GM19043 (cell line): ENCODE measurements around the gene SELENOO.
"Not testable (repeated sequence)": the region's sequence is repeated elsewhere in the genome, so short reads cannot be mapped to it uniquely, and the experiment has no call there.

Source experiments
- ATAC-seq: cut with Tn5 transposase; IDR thresholded peaks from one replicate; pipeline ENCODE4 v1.9.1; 2021; ENCODE audit warnings: low read depth; ENCODE audit not compliant: unreplicated experiment

The SELENOO gene

GRCh38 chr22:50198624-50199017 lies 2.2 kb upstream of the SELENOO start:
- no peak for ATAC-seq

GRCh38 chr22:50199251-50199721 lies 1.5 kb upstream of the SELENOO start:
- no peak for ATAC-seq

DNA sequence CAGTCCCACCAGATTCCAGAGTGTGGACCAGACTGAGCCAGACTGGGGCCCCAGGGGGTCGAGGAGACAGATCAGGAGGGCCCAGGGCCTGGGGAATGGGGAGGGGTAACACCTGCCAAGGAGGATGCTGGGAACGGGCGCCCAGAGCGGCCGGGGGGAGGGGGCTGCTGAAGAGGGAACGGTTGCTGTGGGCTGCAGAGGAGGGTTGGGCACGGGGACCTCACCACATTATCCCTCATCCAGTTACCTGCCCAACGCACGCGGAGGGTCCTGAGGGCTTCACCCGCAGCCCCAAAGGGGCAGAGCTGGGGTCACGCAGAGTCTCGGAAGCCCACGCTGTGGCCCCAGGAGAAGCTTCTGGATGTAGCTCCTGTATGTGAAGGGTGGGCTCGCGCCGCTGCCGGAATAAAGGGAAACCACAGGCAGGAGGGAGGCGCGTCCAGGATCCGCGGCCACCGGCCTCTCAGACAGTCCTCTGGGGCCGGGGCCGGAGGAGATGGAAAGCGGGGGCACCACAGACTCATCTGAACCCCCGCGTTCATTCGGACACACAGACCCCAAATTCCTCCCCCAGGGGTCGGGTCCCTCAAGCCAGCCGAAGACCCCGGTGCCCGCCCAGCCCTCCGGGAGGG lies 866 bp upstream of the SELENOO start:
- ATAC-seq = no peak

- ATAC-seq = peak; percentile 19
Observed at GRCh38 chr22:50201191-50202129, 649 bp downstream of the SELENOO start.

DNA sequence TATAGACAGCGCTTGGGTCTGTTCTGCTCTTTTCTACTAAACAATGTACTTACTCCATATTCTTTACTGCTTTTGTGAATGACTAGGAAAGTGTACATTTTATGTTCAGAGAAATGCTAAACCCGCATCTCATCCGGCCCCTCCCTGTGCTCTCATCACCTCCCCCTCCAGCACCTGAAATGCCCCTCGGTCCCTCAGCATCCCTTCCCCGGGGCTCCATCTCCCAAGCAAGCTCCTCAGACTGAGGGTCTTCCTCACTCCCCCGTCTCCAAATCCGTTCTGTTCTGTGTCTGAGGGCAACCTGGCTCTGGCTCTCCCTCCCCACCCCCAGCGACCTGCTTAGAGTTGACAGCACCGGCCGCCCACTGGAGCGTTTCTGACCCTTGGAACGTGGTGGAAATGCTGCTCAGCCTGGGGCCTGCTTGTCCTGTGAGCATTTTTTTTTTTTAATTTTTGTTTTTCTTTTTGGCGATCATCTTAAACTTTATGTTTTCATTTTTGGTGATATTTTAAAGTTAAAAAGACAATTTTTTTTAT lies 1.4 kb downstream of the SELENOO start:
- ATAC-seq = no peak

DNA sequence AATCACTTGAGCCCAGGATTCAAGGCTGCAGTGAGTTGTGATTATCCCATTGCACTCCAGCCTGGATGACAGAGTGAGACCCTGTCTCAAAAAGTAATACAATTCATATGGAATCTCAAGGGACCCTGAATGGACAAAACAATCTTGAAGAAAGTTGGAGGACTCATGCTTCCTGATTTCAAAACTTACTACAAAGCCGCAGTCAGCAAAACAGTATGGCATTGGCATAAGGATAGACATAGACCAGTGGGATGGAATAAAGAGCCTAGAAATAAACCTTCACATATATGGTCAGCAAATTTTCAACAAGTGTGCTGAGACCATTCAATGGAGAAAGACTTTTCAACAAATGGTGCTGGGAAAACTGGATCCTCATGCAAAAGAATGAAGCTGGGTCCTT lies 2.5 kb downstream of the SELENOO start:
- no peak for ATAC-seq

DNA sequence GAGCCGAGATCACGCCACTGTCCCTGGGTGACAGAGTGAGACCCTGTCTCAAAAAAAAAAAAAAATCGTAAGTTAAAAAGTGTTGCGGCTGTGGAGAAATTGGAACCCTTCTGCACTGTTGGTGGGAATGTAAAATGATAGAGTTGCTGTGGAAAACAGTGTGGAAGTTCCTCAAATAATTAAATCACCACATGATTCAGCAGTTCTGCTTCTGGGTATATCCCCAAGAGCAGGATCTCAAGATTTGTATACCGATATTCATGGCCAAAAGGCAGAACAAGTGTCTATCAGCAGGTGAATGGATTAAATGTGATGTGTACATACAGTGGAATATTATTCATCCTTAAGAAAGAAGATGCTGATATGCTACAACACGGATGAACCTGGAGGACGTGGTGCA lies 3.8 kb downstream of the SELENOO start:
- ATAC-seq = no peak

DNA sequence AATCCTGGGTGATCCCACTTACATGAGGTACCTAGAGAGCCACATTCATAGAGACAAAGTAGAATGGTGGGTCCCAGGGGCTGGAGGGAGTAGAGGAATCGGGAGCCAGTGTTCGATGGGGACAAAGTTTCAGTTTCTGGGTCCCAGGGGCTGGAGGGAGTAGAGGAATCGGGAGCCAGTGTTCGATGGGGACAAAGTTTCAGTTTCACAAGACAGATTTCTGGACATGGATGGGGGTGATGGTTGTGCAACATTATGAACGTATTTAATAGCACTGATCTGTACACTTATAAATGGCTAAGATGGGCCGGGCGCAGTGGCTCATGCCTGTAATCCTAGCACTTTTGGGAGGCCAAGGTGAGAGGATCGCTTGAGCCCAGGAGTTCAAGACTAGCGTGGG lies 4.2 kb downstream of the SELENOO start:
- ATAC-seq = not testable (repeated sequence)

DNA sequence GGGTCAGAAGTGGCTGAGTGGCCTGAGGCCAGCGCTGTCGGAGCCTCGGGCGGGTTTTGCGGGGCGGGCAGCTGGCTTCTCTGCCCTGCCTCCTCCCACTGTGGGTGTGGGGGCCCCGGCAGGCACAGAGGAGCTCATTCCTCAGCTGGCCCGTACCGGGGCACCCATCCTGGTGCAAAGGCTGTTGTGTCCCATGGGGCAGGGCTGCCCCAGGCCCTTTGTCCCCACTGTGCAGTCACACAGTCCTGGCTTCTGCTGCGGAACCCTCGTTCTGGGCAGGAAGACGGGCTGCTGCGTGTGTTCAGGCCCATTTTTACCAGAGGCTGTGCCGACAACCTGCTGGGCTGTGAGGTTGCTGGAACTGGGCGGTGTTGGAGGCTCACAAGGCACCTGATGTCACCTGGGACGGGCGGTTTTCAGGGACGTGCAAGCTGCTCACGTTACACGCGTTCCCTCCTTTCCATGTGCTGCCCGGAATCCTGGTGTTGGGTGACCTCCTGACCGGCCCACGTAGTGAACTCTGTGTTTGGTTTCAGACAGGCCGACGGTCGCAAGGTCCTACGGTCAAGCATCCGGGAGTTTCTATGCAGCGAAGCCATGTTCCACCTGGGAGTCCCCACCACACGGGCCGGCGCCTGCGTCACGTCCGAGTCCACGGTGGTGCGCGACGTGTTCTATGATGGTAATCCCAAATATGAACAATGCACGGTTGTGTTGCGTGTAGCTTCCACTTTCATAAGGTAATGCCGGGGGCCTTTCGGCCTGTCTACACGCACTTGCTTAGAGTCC lies 5.2 kb downstream of the SELENOO start:
- ATAC-seq = no peak

DNA sequence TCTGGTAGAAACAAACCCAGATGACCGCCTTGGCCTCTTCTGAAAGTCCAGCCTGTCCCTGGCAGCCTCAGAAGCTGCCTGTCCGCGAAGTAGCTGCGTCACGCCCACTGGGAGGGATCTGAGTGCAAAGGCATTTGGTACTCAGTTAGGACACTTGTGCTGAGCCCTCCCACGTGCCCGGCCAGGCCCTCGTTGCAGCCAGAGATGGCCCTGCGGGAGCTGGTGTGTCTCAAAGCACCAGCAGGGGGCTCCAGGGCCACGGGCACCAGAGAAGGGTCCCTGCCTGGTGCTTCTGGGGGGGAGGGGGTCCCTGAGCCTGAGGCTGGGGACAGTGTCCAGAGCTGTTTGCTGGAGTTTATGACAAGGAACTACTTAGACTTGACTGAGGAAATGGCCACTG lies 5.8 kb downstream of the SELENOO start:
- ATAC-seq = no peak

GRCh38 chr22:50207383-50208140 lies 6.8 kb downstream of the SELENOO start:
- no peak for ATAC-seq

GRCh38 chr22:50208430-50208938 lies 7.7 kb downstream of the SELENOO start:
- ATAC-seq = no peak

GRCh38 chr22:50208939-50209892 lies 8.4 kb downstream of the SELENOO start:
- no peak for ATAC-seq

- no peak for ATAC-seq
Observed at GRCh38 chr22:50209893-50210292, 9.1 kb downstream of the SELENOO start.

DNA sequence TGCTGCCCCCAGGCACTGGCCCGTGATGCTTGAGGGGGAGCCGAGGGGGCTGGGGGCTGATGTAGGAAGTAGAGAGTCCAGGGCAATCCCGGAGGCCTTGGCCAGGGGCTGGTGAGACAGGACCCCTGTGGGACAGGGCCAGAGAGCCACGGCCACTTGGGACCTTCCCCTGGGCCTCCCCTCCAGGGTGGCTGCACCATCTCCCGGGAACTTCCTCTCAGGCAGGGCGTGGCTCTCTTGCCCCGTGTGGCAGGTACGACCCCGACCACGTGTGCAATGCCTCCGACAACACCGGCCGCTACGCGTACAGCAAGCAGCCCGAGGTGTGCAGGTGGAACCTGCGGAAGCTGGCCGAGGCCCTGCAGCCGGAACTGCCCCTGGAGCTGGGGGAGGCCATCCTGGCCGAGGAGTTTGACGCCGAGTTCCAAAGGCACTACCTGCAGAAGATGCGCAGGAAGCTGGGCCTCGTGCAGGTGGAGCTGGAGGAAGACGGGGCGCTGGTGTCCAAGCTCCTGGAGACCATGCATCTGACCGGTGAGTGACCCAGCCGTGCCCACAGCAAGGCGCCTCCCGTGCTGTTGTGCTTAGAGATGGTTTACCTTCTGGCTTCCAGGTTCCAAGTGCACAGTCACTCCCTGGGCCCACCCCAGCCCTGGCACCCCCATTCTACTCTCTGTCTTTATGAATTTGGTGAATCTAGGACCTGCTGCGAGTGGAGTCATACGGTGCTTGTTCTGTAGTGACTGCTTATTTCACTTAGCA lies 9.7 kb downstream of the SELENOO start:
- ATAC-seq = no peak

DNA sequence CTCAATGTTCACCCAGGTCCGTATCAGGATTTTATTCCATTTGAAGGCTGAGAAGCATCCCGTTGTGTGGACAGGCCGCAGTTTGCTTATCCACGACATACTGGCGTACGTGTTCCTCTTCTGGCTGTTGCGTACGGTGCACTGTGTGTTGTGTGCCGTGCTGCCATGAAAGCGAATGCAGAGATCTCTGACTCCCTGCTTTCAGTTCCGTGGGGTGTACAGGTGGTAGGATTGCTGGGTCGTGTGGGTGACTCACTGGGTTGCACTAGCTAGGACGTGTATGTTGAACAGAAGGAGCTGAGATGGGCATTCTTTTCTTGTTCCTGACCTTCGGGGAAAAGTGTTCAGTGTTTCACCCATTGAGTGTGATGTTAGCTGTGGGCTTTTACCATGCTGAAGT lies 10.3 kb downstream of the SELENOO start:
- no peak for ATAC-seq

DNA sequence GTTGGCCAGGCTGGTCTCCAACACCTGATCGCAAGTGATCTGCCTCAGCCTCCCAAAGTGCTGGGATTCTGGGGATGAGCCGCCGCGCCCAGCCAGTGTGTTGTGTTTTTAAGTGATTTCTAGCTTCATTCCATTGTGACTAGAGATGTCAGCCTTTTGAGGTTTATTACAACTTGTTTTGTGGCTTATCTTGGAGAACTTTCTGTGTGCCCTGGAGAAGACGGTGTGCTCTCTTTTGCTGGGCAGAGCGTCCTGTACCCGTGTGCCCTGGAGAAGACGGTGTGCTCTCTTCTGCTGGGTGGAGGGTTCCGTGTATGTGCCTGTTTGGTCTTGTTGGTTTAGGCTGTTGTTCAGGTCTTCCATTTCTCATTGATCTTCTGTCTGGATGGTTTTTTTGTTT lies 12.5 kb downstream of the SELENOO start:
- no peak for ATAC-seq
